Lower lobe of right lung (tissue), 2 donors: ENCODE data around the gene KRTAP5-11. TPM values are rescaled to one million over a fixed set of nuclear protein-coding genes. Genes with fewer than 3 reads are reported as not detected.
"Not testable (repeated sequence)": the region's sequence is repeated elsewhere in the genome, so short reads cannot be mapped to it uniquely, and the experiment has no call there.

ENCODE experiments used
- ATAC-seq, 2 donors: fragments of 200-7000 bp; cut with Tn5 transposase; one replicate each; pipeline ENCODE4 v1.9.1; 2020 to 2022; ENCODE audit warnings: mild to moderate bottlenecking in 2 of 2, moderate library complexity in 2 of 2
- DNase-seq: peaks from one replicate; pipeline ENCODE4 v3.0.0-alpha.2; 2020
- H3K27ac ChIP-seq: fragments of 200-600 bp; one replicate; pipeline ENCODE4 v1.8.0; 2022
- H3K27me3 ChIP-seq: fragments of 200-600 bp; one replicate; pipeline ENCODE4 v1.8.0; 2022; ENCODE audit warnings: low read depth
- H3K36me3 ChIP-seq: fragments of 200-600 bp; one replicate; pipeline ENCODE4 v1.8.0; 2022; ENCODE audit warnings: mild to moderate bottlenecking
- H3K4me1 ChIP-seq: fragments of 200-600 bp; one replicate; pipeline ENCODE4 v1.8.0; 2022
- H3K4me3 ChIP-seq: fragments of 200-600 bp; one replicate; pipeline ENCODE4 v1.8.0; 2022; ENCODE audit warnings: mild to moderate bottlenecking
- H3K9me3 ChIP-seq: fragments of 200-600 bp; one replicate; pipeline ENCODE4 v1.8.0; 2022
- CTCF ChIP-seq: fragments of 200-600 bp; IDR thresholded peaks from one replicate; pipeline ENCODE4 v1.8.0; 2022; ENCODE audit warnings: antibody characterized with exemption, mild to moderate bottlenecking
- intact Hi-C: fragments of 100-400 bp; cut with DNase I; formaldehyde crosslinking; loops from one replicate; pipeline ENCODE4 v1.11.0; 2022
- long read RNA-seq: library from polyadenylated mRNA; unstranded; transcript quantifications from one replicate; pipeline ENCODE4 v2.0.0, GENCODE V29; 2021
- total RNA-seq: library from RNA; stranded (reverse); fragmentation: NEBNext Ultra II Directional; extraction: Animal tissue kit (Norgen Biotek cat#: 25700); gene quantifications from one replicate; pipeline ENCODE4 v1.2.1, GENCODE V29; 2021
- donor health status: DM: no; HTN: yes; CAD: no; lungs with severe emphysema.

KRTAP5-11 gene, protein sequence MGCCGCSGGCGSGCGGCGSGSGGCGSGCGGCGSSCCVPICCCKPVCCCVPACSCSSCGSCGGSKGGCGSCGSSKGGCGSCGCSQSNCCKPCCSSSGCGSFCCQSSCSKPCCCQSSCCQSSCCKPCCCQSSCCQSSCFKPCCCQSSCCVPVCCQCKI
- not detected for total RNA-seq
- long read RNA-seq, result 0 reads

DNA sequence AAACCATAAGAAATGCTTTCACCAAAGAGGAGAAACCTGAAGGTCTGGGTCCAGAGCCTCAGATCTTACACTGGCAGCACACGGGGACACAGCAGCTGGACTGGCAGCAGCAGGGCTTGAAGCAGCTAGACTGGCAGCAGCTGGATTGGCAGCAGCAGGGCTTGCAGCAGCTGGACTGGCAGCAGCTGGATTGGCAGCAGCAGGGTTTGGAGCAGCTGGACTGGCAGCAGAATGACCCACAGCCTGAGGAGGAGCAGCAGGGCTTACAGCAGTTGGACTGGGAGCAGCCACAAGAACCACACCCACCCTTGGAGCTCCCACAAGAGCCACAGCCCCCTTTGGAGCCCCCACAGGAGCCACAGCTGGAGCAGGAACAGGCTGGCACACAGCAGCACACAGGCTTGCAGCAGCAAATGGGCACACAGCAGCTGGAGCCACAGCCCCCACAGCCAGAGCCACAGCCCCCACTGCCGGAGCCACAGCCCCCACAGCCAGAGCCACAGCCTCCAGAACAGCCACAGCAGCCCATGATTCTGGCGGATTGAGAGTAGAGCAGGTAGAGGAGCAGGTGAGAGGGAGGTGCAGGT lies at the start of gene KRTAP5-11:
TSS of gene KRTAP5-11 (minus strand) at position 567 of the 587 bp plus-strand sequence. CDS start at position 529, 38 bp downstream.
- no peak for TF ChIP-seq CTCF
- DNase-seq (no peak), ATAC-seq (no peak)
- Histone ChIP-seq H3K27ac (no peak within 1 kb of the TSS), H3K36me3 (no peaks in the 10 kb centered on the region), H3K27me3 (peaks cover 3% of the 10 kb centered on the region), H3K4me3 (no peak within 1 kb of the TSS), H3K4me1 (no peaks in the 10 kb centered on the region), H3K9me3 (no peaks in the 10 kb centered on the region)
- intact Hi-C loops, result no loop called here

GRCh38 chr11:71631551-71631950 lies 48.9 kb upstream of the KRTAP5-11 start:
- ATAC-seq, intact Hi-C loops, H3K27ac ChIP-seq, H3K36me3 ChIP-seq, H3K4me1 ChIP-seq, H3K27me3 ChIP-seq, DNase-seq, H3K4me3 ChIP-seq, H3K9me3 ChIP-seq: not testable (repeated sequence)

DNA sequence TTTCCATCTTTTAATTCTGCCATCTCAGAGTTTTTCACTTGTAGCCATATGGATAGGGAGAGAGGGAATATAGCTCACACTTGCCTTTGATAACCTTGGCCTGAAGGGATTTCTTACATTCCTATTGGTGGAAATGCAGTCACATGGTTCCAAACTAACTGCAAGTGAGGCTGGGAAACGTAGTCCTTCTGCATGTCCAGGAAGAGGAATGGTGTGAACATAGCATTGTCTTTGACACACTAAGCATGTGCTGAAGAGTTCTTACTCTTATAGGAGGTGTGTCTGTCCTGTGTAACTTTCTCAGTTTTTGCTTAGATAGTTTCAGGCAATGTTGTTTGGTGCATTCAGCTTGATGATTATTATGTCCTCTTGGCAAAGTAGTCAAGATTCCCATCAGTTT lies 47.4 kb upstream of the KRTAP5-11 start:
- intact Hi-C loops, H3K27me3 ChIP-seq, H3K36me3 ChIP-seq: not testable (repeated sequence)

GRCh38 chr11:71628943-71629342 lies 46.3 kb upstream of the KRTAP5-11 start:
- intact Hi-C loops, H3K27me3 ChIP-seq, ATAC-seq, H3K9me3 ChIP-seq, H3K36me3 ChIP-seq, H3K4me1 ChIP-seq, H3K27ac ChIP-seq, H3K4me3 ChIP-seq, DNase-seq: not testable (repeated sequence)

More for the DNA sequence above, 47.4 kb upstream of the KRTAP5-11 start:
- H3K4me3 ChIP-seq, H3K4me1 ChIP-seq, H3K27ac ChIP-seq, H3K9me3 ChIP-seq, DNase-seq, ATAC-seq: not testable (repeated sequence)

- intact Hi-C loops, H3K9me3 ChIP-seq, H3K4me1 ChIP-seq, H3K36me3 ChIP-seq, H3K27me3 ChIP-seq, DNase-seq, H3K4me3 ChIP-seq, H3K27ac ChIP-seq, ATAC-seq: not testable (repeated sequence)
Measured at GRCh38 chr11:71623226-71623625, 40.6 kb upstream of the KRTAP5-11 start.

DNA sequence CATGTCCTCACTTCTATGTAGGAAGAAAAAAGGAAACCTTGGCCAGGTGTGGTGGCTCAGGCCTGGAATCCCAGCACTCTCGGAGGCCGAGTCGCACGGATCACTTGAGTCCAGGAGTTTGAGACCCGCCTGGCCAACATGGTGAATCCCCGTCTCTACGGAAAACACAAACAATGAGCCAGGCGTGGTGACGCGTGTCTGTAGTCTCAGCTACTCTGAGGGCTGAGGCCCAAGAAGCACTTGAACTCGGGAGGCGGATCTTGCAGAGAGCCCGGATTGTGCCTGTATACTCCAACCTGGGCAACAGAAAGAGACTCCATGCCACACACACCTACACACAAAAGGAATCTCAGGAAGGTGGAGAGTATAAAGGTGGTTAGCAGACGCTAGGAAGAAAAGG lies 39.9 kb upstream of the KRTAP5-11 start:
- peak; percentile 75 for DNase-seq
- H3K4me1 ChIP-seq, intact Hi-C loops, H3K27ac ChIP-seq, H3K4me3 ChIP-seq, H3K27me3 ChIP-seq, H3K9me3 ChIP-seq, ATAC-seq, H3K36me3 ChIP-seq: not testable (repeated sequence)

DNA sequence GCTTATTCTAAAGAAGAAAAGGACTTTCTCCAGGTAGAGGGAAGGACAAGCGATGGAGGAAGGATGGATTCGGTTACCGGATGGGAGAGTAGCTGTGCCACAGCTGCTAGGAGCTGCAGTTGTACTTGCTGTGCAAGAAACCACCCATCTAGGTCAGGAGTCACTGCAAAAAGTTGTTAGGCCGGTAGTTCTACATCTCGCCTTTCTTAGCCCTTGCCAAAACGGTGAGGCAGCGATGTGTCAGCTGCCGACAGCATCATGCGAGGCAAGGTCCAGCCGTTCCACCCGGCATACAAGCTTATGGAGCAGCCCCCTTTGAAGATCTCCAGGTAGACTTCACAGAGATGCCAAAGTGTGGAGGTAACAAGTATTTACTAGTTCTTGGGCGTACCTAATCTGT lies 32.3 kb upstream of the KRTAP5-11 start:
- H3K4me1 ChIP-seq, DNase-seq, H3K27ac ChIP-seq, H3K36me3 ChIP-seq, ATAC-seq, H3K27me3 ChIP-seq, H3K4me3 ChIP-seq, intact Hi-C loops, H3K9me3 ChIP-seq: not testable (repeated sequence)

- H3K36me3 ChIP-seq, H3K4me3 ChIP-seq, DNase-seq, intact Hi-C loops, ATAC-seq, H3K9me3 ChIP-seq, H3K27me3 ChIP-seq, H3K4me1 ChIP-seq, H3K27ac ChIP-seq: not testable (repeated sequence)
Measured at GRCh38 chr11:71614366-71614917, 31.8 kb upstream of the KRTAP5-11 start.

GRCh38 chr11:71613931-71614330 lies 31.3 kb upstream of the KRTAP5-11 start:
- ATAC-seq, H3K9me3 ChIP-seq, H3K27ac ChIP-seq, H3K27me3 ChIP-seq, H3K4me3 ChIP-seq, intact Hi-C loops, H3K36me3 ChIP-seq, H3K4me1 ChIP-seq, DNase-seq: not testable (repeated sequence)

DNA sequence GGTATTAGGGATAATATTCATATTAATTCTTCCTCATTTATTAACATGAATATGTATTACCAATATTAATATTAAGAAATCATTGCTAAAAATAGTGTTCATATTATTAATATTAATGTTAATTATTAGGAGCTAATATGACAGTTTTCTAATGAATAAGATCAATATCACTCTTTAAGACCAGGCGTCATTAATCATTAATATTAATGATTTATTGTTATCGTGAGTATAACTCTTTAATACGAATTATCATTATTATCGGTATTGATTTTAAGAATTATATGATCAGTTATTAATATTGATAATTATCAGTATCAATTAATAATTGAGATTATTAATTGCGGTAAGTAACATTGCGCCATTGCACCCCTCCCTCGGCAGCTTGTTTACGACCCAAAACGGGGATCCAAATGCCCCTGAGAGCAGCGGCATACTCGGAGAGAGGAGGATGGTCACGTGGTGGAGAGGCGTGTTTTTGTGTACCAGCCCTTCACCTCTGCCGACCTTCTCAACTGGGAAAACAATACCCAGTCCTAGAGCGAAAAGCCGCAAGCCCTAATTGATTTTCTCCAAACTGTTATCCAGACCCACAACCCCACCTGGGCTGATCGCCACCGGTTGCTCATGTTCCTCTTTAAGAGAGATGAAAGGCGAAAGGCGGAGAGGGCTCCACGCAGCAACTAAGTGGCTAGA lies 28.7 kb upstream of the KRTAP5-11 start:
- DNase-seq, intact Hi-C loops: not testable (repeated sequence)

DNA sequence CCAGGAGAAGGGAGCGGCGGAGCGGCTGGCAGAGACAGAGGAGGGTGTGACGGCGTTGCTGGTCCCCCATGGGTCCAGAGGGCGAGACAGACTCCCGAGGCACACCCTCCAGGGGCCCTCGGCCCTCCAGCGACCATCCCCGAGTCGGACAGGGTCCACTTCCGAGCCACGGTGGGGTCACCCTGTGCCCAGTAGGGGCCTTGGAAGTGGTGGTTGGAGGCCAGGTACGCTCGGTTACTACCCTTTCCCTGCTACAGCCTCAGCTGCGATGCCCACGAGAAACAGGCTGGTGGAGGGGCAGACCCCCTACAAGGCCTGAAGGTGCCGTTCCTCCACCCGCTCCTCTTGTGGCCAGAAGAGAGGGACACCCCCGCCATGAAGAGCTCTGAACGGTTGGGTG lies 25.6 kb upstream of the KRTAP5-11 start:
- H3K27ac ChIP-seq, DNase-seq, ATAC-seq, intact Hi-C loops, H3K9me3 ChIP-seq, H3K4me3 ChIP-seq, H3K36me3 ChIP-seq, H3K4me1 ChIP-seq: not testable (repeated sequence)
- H3K27me3 ChIP-seq, result peaks cover 26% of the 10 kb centered on the region

More for the DNA sequence above, 28.7 kb upstream of the KRTAP5-11 start:
- H3K27me3 ChIP-seq, result peaks cover 22% of the 10 kb centered on the region
- not testable (repeated sequence) for H3K36me3 ChIP-seq, H3K4me3 ChIP-seq, ATAC-seq, H3K4me1 ChIP-seq, H3K9me3 ChIP-seq, H3K27ac ChIP-seq

DNA sequence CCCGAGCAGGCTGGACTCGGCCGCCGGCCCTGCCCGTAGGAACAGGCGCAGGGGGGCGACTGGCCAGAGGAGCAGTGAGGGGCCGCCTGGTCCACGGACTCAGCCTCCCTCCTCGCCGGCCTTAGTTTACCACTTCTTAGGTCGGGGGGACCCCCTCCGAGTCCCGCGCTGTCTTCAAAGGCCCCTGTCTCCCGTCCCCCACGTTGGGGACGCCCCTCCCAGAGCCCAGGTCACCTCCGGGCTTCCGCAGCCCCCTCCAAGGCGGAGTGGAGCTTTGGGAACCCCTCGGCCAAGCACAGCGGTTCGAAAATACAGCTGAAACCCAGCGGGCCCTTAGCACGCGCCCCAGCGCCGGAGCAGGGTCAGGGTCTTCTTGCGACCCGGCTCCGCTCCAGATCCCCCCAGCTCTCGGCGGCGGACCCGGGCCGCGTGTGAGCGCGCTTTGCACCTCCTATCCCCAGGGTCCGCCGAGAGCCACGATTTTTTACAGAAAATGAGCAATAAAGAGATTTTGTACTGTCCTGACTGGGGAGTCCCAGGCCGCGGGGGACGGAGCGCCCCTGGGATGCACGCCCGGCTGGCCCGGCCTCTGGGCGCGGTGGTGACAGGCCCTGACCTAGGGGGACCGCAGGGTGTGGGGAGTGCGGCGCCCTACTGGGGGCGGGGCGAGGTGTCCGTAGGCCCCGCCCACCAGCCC lies 25.0 kb upstream of the KRTAP5-11 start:
- H3K4me1 ChIP-seq, DNase-seq, H3K4me3 ChIP-seq, intact Hi-C loops, H3K27ac ChIP-seq, H3K36me3 ChIP-seq, H3K9me3 ChIP-seq, ATAC-seq: not testable (repeated sequence)
- H3K27me3 ChIP-seq, result peaks cover 29% of the 10 kb centered on the region
